Measurements from ENCODE around the gene NDUFV1.
A peak's percentile ranks its signal among the peaks of the same experiment; 100 is the strongest.

The NDUFV1 gene

GRCh38 chr11:67607507-67607906 lies 771 bp downstream of the NDUFV1 start:
- TF ChIP-seq CTCF (IDR thresholded peaks at IDR 0.05; ENCODE audit: low read length, missing control alignments): no peak
- DNase-seq (ENCODE audit: low read depth): no peak
- H3K4me3 ChIP-seq (replicated peaks; ENCODE audit: low read depth, low read length): peak overlapping the region; percentile 94

- no peak for DNase-seq (ENCODE audit: low read depth)
- H3K4me3 ChIP-seq (replicated peaks; ENCODE audit: low read depth, low read length): no peak overlapping the region
- no peak for TF ChIP-seq CTCF (IDR thresholded peaks at IDR 0.05; ENCODE audit: low read length, missing control alignments)
Observed at GRCh38 chr11:67608486-67608885, 1.8 kb downstream of the NDUFV1 start.

GRCh38 chr11:67609316-67609715 lies 2.6 kb downstream of the NDUFV1 start:
- no peak for TF ChIP-seq CTCF (IDR thresholded peaks at IDR 0.05; ENCODE audit: low read length, missing control alignments)
- no peak for DNase-seq (ENCODE audit: low read depth)
- H3K4me3 ChIP-seq (replicated peaks; ENCODE audit: low read depth, low read length): no peak overlapping the region

- TF ChIP-seq CTCF (IDR thresholded peaks at IDR 0.05; ENCODE audit: low read length, missing control alignments): no peak
- DNase-seq (ENCODE audit: low read depth): no peak
- no peak overlapping the region for H3K4me3 ChIP-seq (replicated peaks; ENCODE audit: low read depth, low read length)
Observed at GRCh38 chr11:67610302-67610868, 3.6 kb downstream of the NDUFV1 start.

GRCh38 chr11:67611165-67611564 lies 4.4 kb downstream of the NDUFV1 start:
- no peak for TF ChIP-seq CTCF (IDR thresholded peaks at IDR 0.05; ENCODE audit: low read length, missing control alignments)
- no peak overlapping the region for H3K4me3 ChIP-seq (replicated peaks; ENCODE audit: low read depth, low read length)
- no peak for DNase-seq (ENCODE audit: low read depth)

- TF ChIP-seq CTCF (IDR thresholded peaks at IDR 0.05; ENCODE audit: low read length, missing control alignments): no peak
- no peak overlapping the region for H3K4me3 ChIP-seq (replicated peaks; ENCODE audit: low read depth, low read length)
- DNase-seq (ENCODE audit: low read depth): no peak
Observed at GRCh38 chr11:67611704-67612587, 5.2 kb downstream of the NDUFV1 start.

Data from fibroblast of pulmonary artery (primary cell).